Mesenchymal stem cell (in vitro differentiated cells and primary cell): ENCODE results near the gene FNDC3B.

Experiments used
- DNase-seq: peaks from one replicate; pipeline ENCODE4 v3.0.0-alpha.2; 2013
- H2AFZ ChIP-seq: one replicate; pipeline ENCODE4 v1.6.1; 2013; ENCODE audit warnings: low read depth, mild to moderate bottlenecking, control low read depth, inconsistent platforms, low read length, moderate library complexity
- H2AK5ac ChIP-seq: 2 replicates; pipeline ENCODE4 v1.6.1; 2013; ENCODE audit warnings: low read length, moderate library complexity, mild to moderate bottlenecking, inconsistent platforms; ENCODE audit not compliant: severe bottlenecking
- H2BK120ac ChIP-seq: one replicate; pipeline ENCODE4 v1.6.1; 2013; ENCODE audit warnings: low read depth, mild to moderate bottlenecking, inconsistent platforms, low read length, moderate library complexity
- H2BK12ac ChIP-seq, 2 experiments: one replicate each; pipeline ENCODE4 v1.6.1; 2013; ENCODE audit warnings: inconsistent platforms in 2 of 2, low read length in 2 of 2, mild to moderate bottlenecking in 2 of 2, moderate library complexity in 2 of 2, control low read depth in 1 of 2
- H2BK15ac ChIP-seq: one replicate; pipeline ENCODE4 v1.6.1; 2013; ENCODE audit warnings: mild to moderate bottlenecking, low read depth, inconsistent platforms; ENCODE audit not compliant: poor library complexity, severe bottlenecking
- H2BK5ac ChIP-seq: 2 replicates; pipeline ENCODE4 v1.6.1; 2013; ENCODE audit warnings: low read depth, mild to moderate bottlenecking, low read length, control low read depth, inconsistent platforms; ENCODE audit not compliant: poor library complexity, severe bottlenecking
- H3K14ac ChIP-seq, 2 experiments: one replicate each; pipeline ENCODE4 v1.6.1; 2013; ENCODE audit warnings: inconsistent platforms in 2 of 2, low read length in 2 of 2, control low read depth in 1 of 2, mild to moderate bottlenecking in 1 of 2, moderate library complexity in 1 of 2
- H3K18ac ChIP-seq, 2 experiments: one replicate each; pipeline ENCODE4 v1.6.1; 2013; ENCODE audit warnings: inconsistent platforms in 2 of 2, low read length in 2 of 2, control low read depth in 1 of 2, low read depth in 1 of 2, mild to moderate bottlenecking in 1 of 2
- H3K23ac ChIP-seq, 2 experiments: one replicate each; pipeline ENCODE4 v1.6.1; 2013; ENCODE audit warnings: inconsistent platforms in 2 of 2, low read length in 2 of 2, mild to moderate bottlenecking in 2 of 2, moderate library complexity in 2 of 2, control low read depth in 1 of 2
- H3K27ac ChIP-seq: 2 replicates; pipeline ENCODE4 v1.5.1; 2013; ENCODE audit warnings: mild to moderate bottlenecking, moderate library complexity, low read length, control low read depth, inconsistent platforms; ENCODE audit not compliant: poor library complexity, severe bottlenecking
- H3K27me3 ChIP-seq, 2 experiments: 2 replicates each; pipeline versions ENCODE4 v1.6.1 to v1.7.0; 2013; ENCODE audit warnings: low read length in 2 of 2, mild to moderate bottlenecking in 2 of 2, moderate library complexity in 2 of 2, control low read depth in 1 of 2, inconsistent platforms in 1 of 2; ENCODE audit not compliant: control insufficient read depth in 1 of 2, insufficient read depth in 1 of 2
- H3K36me3 ChIP-seq, 2 experiments: 2 replicates each; pipeline versions ENCODE4 v1.6.1 to v1.7.0; 2013; ENCODE audit warnings: low read length in 2 of 2, control low read depth in 1 of 2, inconsistent platforms in 1 of 2, low read depth in 1 of 2, mild to moderate bottlenecking in 1 of 2; ENCODE audit not compliant: insufficient read depth in 2 of 2, control insufficient read depth in 1 of 2
- H3K4ac ChIP-seq, 2 experiments: one replicate each; pipeline ENCODE4 v1.6.1; 2013; ENCODE audit warnings: inconsistent platforms in 2 of 2, low read length in 2 of 2, mild to moderate bottlenecking in 2 of 2, moderate library complexity in 2 of 2, control low read depth in 1 of 2, low read depth in 1 of 2
- H3K4me1 ChIP-seq: 2 replicates; pipeline ENCODE4 v1.6.1; 2013; ENCODE audit warnings: low read depth, low read length, control low read depth; ENCODE audit not compliant: control insufficient read depth, insufficient read depth
- H3K4me2 ChIP-seq: 2 replicates; pipeline ENCODE4 v1.6.1; 2013; ENCODE audit warnings: low read length, mild to moderate bottlenecking, inconsistent platforms; ENCODE audit not compliant: poor library complexity, severe bottlenecking
- H3K4me3 ChIP-seq, 2 experiments: 2 replicates each; pipeline versions ENCODE4 v1.5.1 to v1.7.0; 2013; ENCODE audit warnings: low read length in 2 of 2, mild to moderate bottlenecking in 2 of 2, control low read depth in 1 of 2, low read depth in 1 of 2; ENCODE audit not compliant: insufficient read depth in 1 of 2
- H3K79me1 ChIP-seq: replicated peaks from 2 replicates; pipeline ENCODE4 v1.6.1; 2013; ENCODE audit warnings: mild to moderate bottlenecking, control low read depth, low read length, inconsistent platforms; ENCODE audit not compliant: poor library complexity, severe bottlenecking
- H3K9ac ChIP-seq: 2 replicates; pipeline ENCODE4 v1.7.0; 2013; ENCODE audit warnings: mild to moderate bottlenecking, low read length, moderate library complexity
- H3K9me3 ChIP-seq: 2 replicates; pipeline ENCODE4 v1.7.0; 2013; ENCODE audit warnings: mild to moderate bottlenecking, low read length; ENCODE audit not compliant: control insufficient read depth
- H4K8ac ChIP-seq: one replicate; pipeline ENCODE4 v1.6.1; 2013; ENCODE audit warnings: inconsistent platforms, mild to moderate bottlenecking, low read length, moderate library complexity
- H4K91ac ChIP-seq: one replicate; pipeline ENCODE4 v1.6.1; 2013; ENCODE audit warnings: mild to moderate bottlenecking, low read length, inconsistent platforms
- WGBS: methylation state at CpG from one replicate; pipeline ENCODE4 v1.1.7; 2013; ENCODE audit warnings: mixed read lengths; 5-methylcytosine and 5-hydroxymethylcytosine counted together

FNDC3B gene

DNA sequence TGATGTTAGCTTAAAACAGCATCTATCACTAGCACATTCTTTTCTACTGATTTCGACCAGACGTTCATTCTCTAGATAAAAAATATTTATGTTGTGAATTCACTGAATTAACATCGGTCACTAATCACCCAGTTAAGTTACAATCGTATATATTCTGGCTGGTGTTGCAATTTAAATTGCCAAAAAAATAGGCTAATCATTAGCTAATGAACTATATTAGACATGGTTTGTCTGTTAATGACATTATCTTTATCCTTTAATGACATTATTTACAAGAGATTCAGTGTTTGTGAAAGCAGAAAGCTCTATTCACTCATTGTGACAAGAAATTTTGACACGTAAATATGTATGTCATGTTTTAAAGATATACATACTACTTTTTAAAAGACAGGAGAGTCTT, 402.2 kb downstream of the FNDC3B start:
- WGBS = no CpG with 5 or more reads among the region's 5 CpGs
- no peak overlapping the region for H2AK5ac ChIP-seq
- H3K4ac ChIP-seq = no peak overlapping the region
- H2BK5ac ChIP-seq = no peak overlapping the region
- peaks cover 12 to 48% of the 10 kb centered on the region in 2 experiments for H3K27me3 ChIP-seq
- no peak overlapping the region for H3K4me3 ChIP-seq
- no peak overlapping the region for H4K8ac ChIP-seq
- H3K9me3 ChIP-seq = no peaks in the 10 kb centered on the region
- H3K9ac ChIP-seq = no peak overlapping the region
- no peak overlapping the region for H3K18ac ChIP-seq
- H3K23ac ChIP-seq = no peak overlapping the region
- no peak overlapping the region for H2BK12ac ChIP-seq
- H3K79me1 ChIP-seq = no peaks in the 10 kb centered on the region
- no peaks in the 10 kb centered on the region for H3K36me3 ChIP-seq
- H3K14ac ChIP-seq = no peak overlapping the region
- no peak overlapping the region for H4K91ac ChIP-seq
- H3K4me2 ChIP-seq = no peak overlapping the region
- H2BK120ac ChIP-seq = no peak overlapping the region
- H3K4me1 ChIP-seq = peaks cover 3% of the 10 kb centered on the region
- no peak overlapping the region for H3K27ac ChIP-seq
- H2BK15ac ChIP-seq = no peak overlapping the region
- DNase-seq = no peak
- no peak overlapping the region for H2AFZ ChIP-seq

GRCh38 chr3:172442606-172443005, 403.2 kb downstream of the FNDC3B start:
- peaks cover 14 to 58% of the 10 kb centered on the region in 2 experiments for H3K27me3 ChIP-seq
- no peak overlapping the region for H2BK15ac ChIP-seq
- no peak overlapping the region for H3K4me3 ChIP-seq
- no peak overlapping the region for H3K14ac ChIP-seq
- H2BK5ac ChIP-seq = no peak overlapping the region
- H3K4me1 ChIP-seq = peaks cover 3% of the 10 kb centered on the region
- no CpG with 5 or more reads among the region's 1 CpG for WGBS
- no peaks in the 10 kb centered on the region for H3K9me3 ChIP-seq
- H2AK5ac ChIP-seq = no peak overlapping the region
- H3K4me2 ChIP-seq = no peak overlapping the region
- no peak overlapping the region for H2BK12ac ChIP-seq
- no peak overlapping the region for H2BK120ac ChIP-seq
- H4K8ac ChIP-seq = no peak overlapping the region
- no peak overlapping the region for H2AFZ ChIP-seq
- no peak overlapping the region for H3K4ac ChIP-seq
- no peak overlapping the region for H3K23ac ChIP-seq
- H3K9ac ChIP-seq = no peak overlapping the region
- H3K18ac ChIP-seq = no peak overlapping the region
- H3K36me3 ChIP-seq = no peaks in the 10 kb centered on the region
- H4K91ac ChIP-seq = no peak overlapping the region
- H3K79me1 ChIP-seq = no peaks in the 10 kb centered on the region
- no peak for DNase-seq
- no peak overlapping the region for H3K27ac ChIP-seq

- Histone ChIP-seq H3K4me2 (no peak overlapping the region), H4K91ac (no peak overlapping the region), H3K23ac (no peak overlapping the region), H2BK5ac (no peak overlapping the region), H2BK15ac (no peak overlapping the region), H3K4me3 (no peak overlapping the region), H3K27me3 (peaks cover 36 to 70% of the 10 kb centered on the region in 2 experiments), H3K9me3 (no peaks in the 10 kb centered on the region), H2AK5ac (no peak overlapping the region), H3K9ac (no peak overlapping the region), H3K36me3 (no peaks in the 10 kb centered on the region), H3K4me1 (peaks cover 8% of the 10 kb centered on the region), H4K8ac (no peak overlapping the region), H2BK120ac (no peak overlapping the region), H3K79me1 (no peaks in the 10 kb centered on the region), H3K27ac (no peak overlapping the region), H2BK12ac (no peak overlapping the region), H3K4ac (no peak overlapping the region), H2AFZ (no peak overlapping the region), H3K18ac (no peak overlapping the region), H3K14ac (no peak overlapping the region)
- WGBS = 95% methylated on average over 6 of the region's 6 CpGs
- DNase-seq = no peak
Measured at GRCh38 chr3:172444821-172445220, 405.4 kb downstream of the FNDC3B start.

- no peak overlapping the region for H2BK120ac ChIP-seq
- peaks cover 42 to 75% of the 10 kb centered on the region in 2 experiments for H3K27me3 ChIP-seq
- H3K4me3 ChIP-seq = no peak overlapping the region
- H3K27ac ChIP-seq = no peak overlapping the region
- no peak overlapping the region for H4K8ac ChIP-seq
- H2BK15ac ChIP-seq = no peak overlapping the region
- no peak overlapping the region for H2AK5ac ChIP-seq
- no peak overlapping the region for H2AFZ ChIP-seq
- DNase-seq = no peak
- no peak overlapping the region for H2BK5ac ChIP-seq
- 80% methylated on average over 1 of the region's 3 CpGs for WGBS
- no peak overlapping the region for H3K4ac ChIP-seq
- peaks cover 9% of the 10 kb centered on the region for H3K4me1 ChIP-seq
- no peaks in the 10 kb centered on the region for H3K79me1 ChIP-seq
- no peak overlapping the region for H4K91ac ChIP-seq
- no peak overlapping the region for H3K14ac ChIP-seq
- H3K4me2 ChIP-seq = no peak overlapping the region
- no peak overlapping the region for H3K18ac ChIP-seq
- H2BK12ac ChIP-seq = no peak overlapping the region
- no peaks in the 10 kb centered on the region for H3K9me3 ChIP-seq
- no peaks in the 10 kb centered on the region for H3K36me3 ChIP-seq
- H3K9ac ChIP-seq = no peak overlapping the region
- H3K23ac ChIP-seq = no peak overlapping the region
Measured at GRCh38 chr3:172446198-172446597, 406.8 kb downstream of the FNDC3B start.
